GM12891 (cell line): ENCODE data around the gene SEPTIN3.

Experiments
- POLR2A ChIP-seq: IDR thresholded peaks from 2 replicates; pipeline ENCODE4 v1.6.1; 2011; ENCODE audit warnings: low read depth, low read length, control low read depth
- TAF1 ChIP-seq: IDR thresholded peaks from 2 replicates; pipeline ENCODE4 v1.6.1; 2011; ENCODE audit warnings: low read depth, low read length, control low read depth

DNA sequence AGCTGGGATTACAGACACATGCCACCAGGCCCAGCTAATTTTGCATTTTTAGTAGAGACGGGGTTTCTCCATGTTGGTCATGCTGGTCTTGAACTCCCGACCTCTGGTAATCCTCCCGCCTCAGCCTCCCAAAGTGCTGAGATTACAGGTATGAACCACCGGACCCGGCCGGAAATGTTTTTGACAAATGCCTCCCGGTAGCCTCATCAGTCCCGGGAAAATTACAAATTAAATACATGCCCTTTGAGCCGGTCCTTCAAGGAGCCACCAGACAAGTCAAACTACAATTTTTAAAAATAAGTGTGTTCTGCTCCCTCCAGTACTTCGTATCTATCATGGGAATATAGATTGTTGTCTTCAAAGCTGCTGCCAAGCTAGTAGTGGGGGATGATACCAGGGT, 46.9 kb downstream of the SEPTIN3 start:
- no peak for TF ChIP-seq POLR2A
- no peak for TF ChIP-seq TAF1
